Measurements from ENCODE around the gene LIPC. TPM values are rescaled to one million over a fixed set of nuclear protein-coding genes. Genes with fewer than 3 reads are reported as not detected.

Gene LIPC
- polyA plus RNA-seq, 2 of the 4 experiments (the other 2 are of a cell fraction) = 0.13 to 0.30 TPM

DNA sequence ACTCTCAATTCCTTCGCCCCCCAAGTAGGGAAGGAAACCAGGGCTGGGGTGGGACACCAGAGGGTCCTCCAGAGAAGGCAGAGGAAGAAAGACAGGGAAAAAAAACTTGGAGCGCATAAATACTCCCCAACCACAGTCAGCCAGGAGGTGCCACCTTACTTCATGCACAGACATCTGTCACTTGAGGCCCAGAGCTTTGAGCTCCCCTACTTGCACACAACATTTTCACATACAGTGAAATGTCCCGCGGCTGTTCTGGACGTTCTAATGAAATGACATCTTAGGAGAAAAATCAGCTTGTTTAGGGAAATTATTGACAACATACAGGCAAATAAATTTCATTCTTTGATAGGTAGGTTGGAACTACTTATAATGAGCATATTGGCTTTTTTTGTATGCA is 113.0 kb downstream of the LIPC start (continued):
- TF ChIP-seq MAFK (IDR thresholded peaks at IDR 0.05; ENCODE audit: partially characterized antibody) (no peak), ZNF302 (CRISPR knock-in tag; IDR thresholded peaks at IDR 0.05) (no peak), HOXA7 (CRISPR knock-in tag; IDR thresholded peaks at IDR 0.05) (no peak), MYC (IDR thresholded peaks at IDR 0.05; ENCODE audit: borderline replicate concordance, low read length) (no peak), ZFP36 (IDR thresholded peaks at IDR 0.05; ENCODE audit: borderline replicate concordance, partially characterized antibody) (no peak), TP53 (CRISPR knock-in tag; IDR thresholded peaks at IDR 0.05) (no peak), GATA3 (IDR thresholded peaks at IDR 0.05; ENCODE audit: borderline replicate concordance) (no peak), CHD4 (IDR thresholded peaks at IDR 0.05; ENCODE audit: borderline replicate concordance) (no peak)
- TF ChIP-seq, protein P1, sequence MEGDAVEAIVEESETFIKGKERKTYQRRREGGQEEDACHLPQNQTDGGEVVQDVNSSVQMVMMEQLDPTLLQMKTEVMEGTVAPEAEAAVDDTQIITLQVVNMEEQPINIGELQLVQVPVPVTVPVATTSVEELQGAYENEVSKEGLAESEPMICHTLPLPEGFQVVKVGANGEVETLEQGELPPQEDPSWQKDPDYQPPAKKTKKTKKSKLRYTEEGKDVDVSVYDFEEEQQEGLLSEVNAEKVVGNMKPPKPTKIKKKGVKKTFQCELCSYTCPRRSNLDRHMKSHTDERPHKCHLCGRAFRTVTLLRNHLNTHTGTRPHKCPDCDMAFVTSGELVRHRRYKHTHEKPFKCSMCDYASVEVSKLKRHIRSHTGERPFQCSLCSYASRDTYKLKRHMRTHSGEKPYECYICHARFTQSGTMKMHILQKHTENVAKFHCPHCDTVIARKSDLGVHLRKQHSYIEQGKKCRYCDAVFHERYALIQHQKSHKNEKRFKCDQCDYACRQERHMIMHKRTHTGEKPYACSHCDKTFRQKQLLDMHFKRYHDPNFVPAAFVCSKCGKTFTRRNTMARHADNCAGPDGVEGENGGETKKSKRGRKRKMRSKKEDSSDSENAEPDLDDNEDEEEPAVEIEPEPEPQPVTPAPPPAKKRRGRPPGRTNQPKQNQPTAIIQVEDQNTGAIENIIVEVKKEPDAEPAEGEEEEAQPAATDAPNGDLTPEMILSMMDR (IDR thresholded peaks at IDR 0.05) = no peak

GRCh38 chr15:58545307-58546065 is 113.7 kb downstream of the LIPC start:
- ChIA-PET POLR2A (interaction anchor here (2.2 to 2.5 kb wide), 2 partner anchors 76 to 225 kb away, joined by 17 to 38 read pairs; partner anchors contain the start of gene MINDY2), CTCF (interaction anchor here (0.8 to 2.8 kb wide), 3 partner anchors 10 to 317 kb away, joined by 3 to 10 read pairs (median 9); no protein-coding TSS in a partner anchor)
- no peaks in the 10 kb centered on the region for H3K9me3 ChIP-seq
- TF ChIP-seq HDAC2 (IDR thresholded peaks at IDR 0.05) (no peak), CHD2 (IDR thresholded peaks at IDR 0.05; ENCODE audit: low read length, partially characterized antibody) (no peak), HOXB5 (CRISPR knock-in tag; IDR thresholded peaks at IDR 0.05) (no peak), NPAS2 (CRISPR knock-in tag; IDR thresholded peaks at IDR 0.05; ENCODE audit: borderline replicate concordance) (no peak), RCOR1 (IDR thresholded peaks at IDR 0.05; ENCODE audit: low read depth, low read length) (no peak), RFX5 (IDR thresholded peaks at IDR 0.05) (no peak), CEBPB (IDR thresholded peaks at IDR 0.05) (no peak), HOXA7 (CRISPR knock-in tag; IDR thresholded peaks at IDR 0.05) (no peak), FOSB (CRISPR knock-in tag; IDR thresholded peaks at IDR 0.05) (no peak), NFE2L2 (conservative IDR thresholded peaks at IDR 0.05; ENCODE audit: low read length) (no peak), CBX8 (IDR thresholded peaks at IDR 0.05) (no peak)
- TF ChIP-seq, protein P1 (IDR thresholded peaks at IDR 0.05) = no peak
- TF ChIP-seq, protein P2, sequence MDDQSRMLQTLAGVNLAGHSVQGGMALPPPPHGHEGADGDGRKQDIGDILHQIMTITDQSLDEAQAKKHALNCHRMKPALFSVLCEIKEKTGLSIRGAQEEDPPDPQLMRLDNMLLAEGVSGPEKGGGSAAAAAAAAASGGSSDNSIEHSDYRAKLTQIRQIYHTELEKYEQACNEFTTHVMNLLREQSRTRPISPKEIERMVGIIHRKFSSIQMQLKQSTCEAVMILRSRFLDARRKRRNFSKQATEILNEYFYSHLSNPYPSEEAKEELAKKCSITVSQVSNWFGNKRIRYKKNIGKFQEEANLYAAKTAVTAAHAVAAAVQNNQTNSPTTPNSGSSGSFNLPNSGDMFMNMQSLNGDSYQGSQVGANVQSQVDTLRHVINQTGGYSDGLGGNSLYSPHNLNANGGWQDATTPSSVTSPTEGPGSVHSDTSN (IDR thresholded peaks at IDR 0.05) = no peak
- TF ChIP-seq, protein P3, sequence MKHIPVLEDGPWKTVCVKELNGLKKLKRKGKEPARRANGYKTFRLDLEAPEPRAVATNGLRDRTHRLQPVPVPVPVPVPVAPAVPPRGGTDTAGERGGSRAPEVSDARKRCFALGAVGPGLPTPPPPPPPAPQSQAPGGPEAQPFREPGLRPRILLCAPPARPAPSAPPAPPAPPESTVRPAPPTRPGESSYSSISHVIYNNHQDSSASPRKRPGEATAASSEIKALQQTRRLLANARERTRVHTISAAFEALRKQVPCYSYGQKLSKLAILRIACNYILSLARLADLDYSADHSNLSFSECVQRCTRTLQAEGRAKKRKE (CRISPR knock-in tag; IDR thresholded peaks at IDR 0.05; ENCODE audit: low read depth) = no peak
- TF ChIP-seq, protein P4, sequence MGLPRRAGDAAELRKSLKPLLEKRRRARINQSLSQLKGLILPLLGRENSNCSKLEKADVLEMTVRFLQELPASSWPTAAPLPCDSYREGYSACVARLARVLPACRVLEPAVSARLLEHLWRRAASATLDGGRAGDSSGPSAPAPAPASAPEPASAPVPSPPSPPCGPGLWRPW (IDR thresholded peaks at IDR 0.05) = no peak
- H3K4me3 ChIP-seq = no peak overlapping the region
- H3K4me2 ChIP-seq = peak overlapping the region; percentile 85
- FAIRE-seq = peak; percentile 43
- no peak for ATAC-seq
- WGBS (ENCODE audit: missing lambda C conversion rate) = 94% methylated on average over 18 of the region's 18 CpGs
- DNase-seq (ENCODE audit: low read depth in 1 of 2, low spot score in 1 of 2) = no peak
- H3K4me1 ChIP-seq = peaks cover 42% of the 10 kb centered on the region
- peak overlapping the region; percentile 95 for H3K27ac ChIP-seq
